Bronchial epithelial cell (primary cell): ENCODE measurements around the gene MXD4. TPM values are rescaled to one million over a fixed set of nuclear protein-coding genes. Genes with fewer than 3 reads are reported as not detected.
A peak's percentile ranks its signal among the peaks of the same experiment; 100 is the strongest.

ENCODE experiments used
- DNase-seq: peaks from one replicate; pipeline ENCODE4 v3.0.0-alpha.2; 2010; ENCODE audit warnings: low read depth
- FAIRE-seq: peaks from 2 replicates; lab custom pipeline; 2011; peaks lifted over from hg19 to GRCh38; lab: Jason Lieb, UNC
- H3K27me3 ChIP-seq: 2 replicates; pipeline ENCODE4 v1.5.1; 2011; ENCODE audit warnings: low read length; ENCODE audit not compliant: control insufficient read depth, insufficient read depth
- H3K36me3 ChIP-seq: 2 replicates; pipeline ENCODE4 v1.5.1; 2011; ENCODE audit warnings: low read length; ENCODE audit not compliant: control insufficient read depth, insufficient read depth
- H3K4me3 ChIP-seq: 2 replicates; pipeline ENCODE4 v1.5.1; 2011; ENCODE audit warnings: mild to moderate bottlenecking, low read depth, low read length, control low read depth
- total RNA-seq: library from RNA; depleted of rRNA; stranded (reverse); fragments of >200 nt; gene quantifications from 2 replicates; pipeline ENCODE4 v1.2.1, GENCODE V29; 2014
- TF ChIP-seq, protein P1 (sequence below): IDR thresholded peaks from 2 replicates; pipeline ENCODE4 v1.5.1; 2011; ENCODE audit warnings: mild to moderate bottlenecking, moderate library complexity, low read length, control low read depth, inconsistent platforms; ENCODE audit not compliant: insufficient read depth, severe bottlenecking

MXD4 gene
- total RNA-seq, 1 donor from 2014 or later, result 10.5 TPM

DNA sequence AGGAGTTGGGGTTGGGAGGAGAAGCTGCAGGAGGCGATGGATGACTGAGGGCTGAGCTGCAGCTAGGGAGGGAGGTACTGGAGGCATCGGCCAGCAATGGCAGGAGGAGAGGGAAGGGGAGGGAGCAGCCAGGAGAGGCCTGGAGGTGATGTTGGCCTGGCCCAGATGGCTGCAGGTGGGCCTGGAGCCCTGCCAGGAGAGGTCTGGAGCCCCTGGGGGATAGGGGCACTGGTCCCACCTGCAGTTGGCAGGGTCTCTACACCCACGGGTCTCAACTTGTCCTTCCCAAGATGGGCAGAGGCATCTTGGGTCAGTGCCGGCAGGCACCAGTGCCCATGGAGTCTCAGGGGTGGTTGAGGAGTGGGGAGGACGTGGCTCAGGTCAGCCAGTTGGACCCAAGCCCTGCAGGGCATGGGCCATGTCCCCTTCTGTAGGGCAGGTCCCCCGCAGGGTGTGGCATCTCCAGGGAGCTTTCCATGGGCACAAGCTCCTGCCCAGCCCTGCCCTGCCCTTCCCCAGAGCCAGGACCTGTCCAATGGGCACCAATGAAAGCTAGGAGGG is 2.7 kb upstream of the MXD4 start:
- FAIRE-seq, result no peak
- Histone ChIP-seq H3K4me3 (no peak overlapping the region), H3K27me3 (no peaks in the 10 kb centered on the region), H3K36me3 (peaks cover 3% of the 10 kb centered on the region)
- no peak for DNase-seq
- TF ChIP-seq, protein P1, sequence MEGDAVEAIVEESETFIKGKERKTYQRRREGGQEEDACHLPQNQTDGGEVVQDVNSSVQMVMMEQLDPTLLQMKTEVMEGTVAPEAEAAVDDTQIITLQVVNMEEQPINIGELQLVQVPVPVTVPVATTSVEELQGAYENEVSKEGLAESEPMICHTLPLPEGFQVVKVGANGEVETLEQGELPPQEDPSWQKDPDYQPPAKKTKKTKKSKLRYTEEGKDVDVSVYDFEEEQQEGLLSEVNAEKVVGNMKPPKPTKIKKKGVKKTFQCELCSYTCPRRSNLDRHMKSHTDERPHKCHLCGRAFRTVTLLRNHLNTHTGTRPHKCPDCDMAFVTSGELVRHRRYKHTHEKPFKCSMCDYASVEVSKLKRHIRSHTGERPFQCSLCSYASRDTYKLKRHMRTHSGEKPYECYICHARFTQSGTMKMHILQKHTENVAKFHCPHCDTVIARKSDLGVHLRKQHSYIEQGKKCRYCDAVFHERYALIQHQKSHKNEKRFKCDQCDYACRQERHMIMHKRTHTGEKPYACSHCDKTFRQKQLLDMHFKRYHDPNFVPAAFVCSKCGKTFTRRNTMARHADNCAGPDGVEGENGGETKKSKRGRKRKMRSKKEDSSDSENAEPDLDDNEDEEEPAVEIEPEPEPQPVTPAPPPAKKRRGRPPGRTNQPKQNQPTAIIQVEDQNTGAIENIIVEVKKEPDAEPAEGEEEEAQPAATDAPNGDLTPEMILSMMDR, result no peak

GRCh38 chr4:2263926-2264321 is 2.0 kb upstream of the MXD4 start:
- Histone ChIP-seq H3K36me3 (peaks cover 4% of the 10 kb centered on the region), H3K27me3 (no peaks in the 10 kb centered on the region), H3K4me3 (no peak overlapping the region)
- FAIRE-seq (no peak), DNase-seq (no peak)
- TF ChIP-seq, protein P1, result no peak

DNA sequence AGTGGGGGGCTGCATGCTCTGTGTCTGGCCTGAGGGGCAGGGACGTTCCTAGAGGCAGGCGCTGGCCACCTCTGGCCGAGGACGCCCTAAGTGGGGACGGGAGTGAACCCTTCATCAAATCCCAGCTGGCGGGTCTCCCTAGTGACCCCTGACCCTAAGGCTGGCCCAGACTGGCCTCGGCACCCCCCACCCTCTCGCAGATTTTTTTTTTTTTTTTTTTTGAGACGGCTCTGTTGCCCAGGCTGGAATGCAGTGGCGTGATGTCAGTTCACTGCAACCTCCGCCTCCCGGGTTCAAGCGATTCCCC is 988 bp upstream of the MXD4 start:
- DNase-seq (no peak), FAIRE-seq (no peak)
- H3K27me3 ChIP-seq, result no peaks in the 10 kb centered on the region
- peak overlapping the region; percentile 66 for H3K4me3 ChIP-seq
- TF ChIP-seq, protein P1, result no peak
- H3K36me3 ChIP-seq, result peaks cover 12% of the 10 kb centered on the region

GRCh38 chr4:2262145-2262943 is 435 bp upstream of the MXD4 start:
- no peak for FAIRE-seq
- H3K36me3 ChIP-seq, result peaks cover 14% of the 10 kb centered on the region
- TF ChIP-seq, protein P1, result no peak
- DNase-seq, result peak; percentile 95
- no peaks in the 10 kb centered on the region for H3K27me3 ChIP-seq
- H3K4me3 ChIP-seq, result peak overlapping the region; percentile 66

- Histone ChIP-seq H3K36me3 (peaks cover 14% of the 10 kb centered on the region), H3K4me3 (peak overlapping the region; percentile 81), H3K27me3 (no peaks in the 10 kb centered on the region)
- TF ChIP-seq, protein P1, result no peak
- no peak for FAIRE-seq
- DNase-seq, result no peak
These were observed 628 bp downstream of the MXD4 start for GRCh38 chr4:2261110-2261852.
